GM12875 (cell line): Measurements from ENCODE around the gene CPNE9.

Source experiments
- H3K4me3 ChIP-seq: one replicate; pipeline ENCODE4 v1.5.1; 2011; ENCODE audit warnings: low read depth, low read length, control low read depth
- CTCF ChIP-seq: IDR thresholded peaks from 2 replicates; pipeline ENCODE4 v1.5.1; 2011; ENCODE audit warnings: low read depth, mild to moderate bottlenecking, control low read depth, inconsistent platforms, low read length, moderate library complexity, borderline replicate concordance; ENCODE audit not compliant: insufficient read depth

The CPNE9 gene

GRCh38 chr3:9681011-9681722 is 22.5 kb upstream of the CPNE9 start:
- no peak overlapping the region for H3K4me3 ChIP-seq
- TF ChIP-seq CTCF = no peak

GRCh38 chr3:9681723-9682081 is 21.9 kb upstream of the CPNE9 start:
- TF ChIP-seq CTCF = no peak

GRCh38 chr3:9682096-9682495 is 21.5 kb upstream of the CPNE9 start:
- TF ChIP-seq CTCF = no peak
- no peak overlapping the region for H3K4me3 ChIP-seq

More at GRCh38 chr3:9681723-9682081, 21.9 kb upstream of the CPNE9 start:
- H3K4me3 ChIP-seq = no peak overlapping the region

DNA sequence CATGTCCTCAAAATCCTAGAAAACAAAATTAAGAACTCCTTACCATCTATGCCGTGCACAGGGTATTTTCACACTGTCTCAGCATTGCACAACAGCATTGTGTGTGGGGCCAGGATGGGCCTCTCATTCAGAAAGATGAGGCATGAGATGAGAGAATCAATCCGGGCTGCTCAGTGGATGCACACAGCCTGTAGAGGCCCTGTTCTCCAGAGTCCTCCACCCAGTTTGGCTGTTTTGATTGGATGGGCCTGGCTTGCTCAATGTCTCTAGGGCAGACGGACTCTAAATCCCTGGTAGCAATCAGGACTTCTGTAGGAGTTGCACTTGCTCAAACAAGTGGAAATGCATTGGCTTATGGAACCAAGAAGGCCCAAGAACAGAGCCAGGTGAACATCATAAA is 20.2 kb upstream of the CPNE9 start:
- H3K4me3 ChIP-seq = no peak overlapping the region
- no peak for TF ChIP-seq CTCF

DNA sequence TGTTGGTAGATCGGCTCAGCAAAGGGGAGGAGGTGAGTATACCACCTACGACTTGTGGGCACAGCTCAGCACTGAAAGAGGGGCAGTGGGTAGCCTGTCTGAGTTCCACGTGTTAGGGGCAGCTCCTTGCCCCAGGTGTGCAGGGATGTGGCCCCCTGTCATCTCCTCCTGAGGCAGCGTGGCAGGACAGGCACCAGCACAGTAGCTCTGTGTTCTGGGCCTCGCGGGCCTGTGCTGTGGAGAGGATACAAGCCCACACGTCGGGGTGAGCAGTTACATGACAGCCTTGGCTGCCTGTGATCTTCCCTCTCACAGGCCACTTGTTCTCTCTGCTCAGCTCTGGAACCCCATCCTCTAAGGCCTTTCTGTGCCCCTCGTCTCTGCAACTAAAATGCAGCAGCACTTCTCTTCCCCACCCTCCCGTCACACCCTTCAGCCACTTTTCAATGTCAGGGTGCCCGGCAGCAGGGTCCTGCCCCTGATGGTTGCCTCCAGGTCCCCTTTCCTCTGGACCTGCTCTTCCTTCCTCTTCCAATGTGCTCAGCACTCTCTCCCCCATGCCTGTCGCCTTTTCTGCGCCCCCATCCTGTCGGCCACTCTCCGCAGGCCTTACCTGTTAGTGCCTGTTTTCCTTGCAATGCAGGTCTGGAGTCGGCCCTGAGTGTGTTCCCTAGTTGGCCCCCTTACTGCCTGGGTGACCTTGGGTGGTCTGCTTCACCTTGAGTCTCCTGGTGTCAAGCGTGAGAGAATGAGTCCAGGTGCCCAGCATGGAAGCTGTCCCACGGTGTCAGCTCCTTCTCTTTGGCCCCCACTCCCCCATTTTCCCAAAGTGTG is 18.2 kb upstream of the CPNE9 start:
- TF ChIP-seq CTCF = no peak
- no peak overlapping the region for H3K4me3 ChIP-seq

- no peak overlapping the region for H3K4me3 ChIP-seq
- TF ChIP-seq CTCF = no peak
Measured at GRCh38 chr3:9686050-9686550, 17.5 kb upstream of the CPNE9 start.
